Measurements from ENCODE around the gene TRPC1.

TRPC1 gene

DNA sequence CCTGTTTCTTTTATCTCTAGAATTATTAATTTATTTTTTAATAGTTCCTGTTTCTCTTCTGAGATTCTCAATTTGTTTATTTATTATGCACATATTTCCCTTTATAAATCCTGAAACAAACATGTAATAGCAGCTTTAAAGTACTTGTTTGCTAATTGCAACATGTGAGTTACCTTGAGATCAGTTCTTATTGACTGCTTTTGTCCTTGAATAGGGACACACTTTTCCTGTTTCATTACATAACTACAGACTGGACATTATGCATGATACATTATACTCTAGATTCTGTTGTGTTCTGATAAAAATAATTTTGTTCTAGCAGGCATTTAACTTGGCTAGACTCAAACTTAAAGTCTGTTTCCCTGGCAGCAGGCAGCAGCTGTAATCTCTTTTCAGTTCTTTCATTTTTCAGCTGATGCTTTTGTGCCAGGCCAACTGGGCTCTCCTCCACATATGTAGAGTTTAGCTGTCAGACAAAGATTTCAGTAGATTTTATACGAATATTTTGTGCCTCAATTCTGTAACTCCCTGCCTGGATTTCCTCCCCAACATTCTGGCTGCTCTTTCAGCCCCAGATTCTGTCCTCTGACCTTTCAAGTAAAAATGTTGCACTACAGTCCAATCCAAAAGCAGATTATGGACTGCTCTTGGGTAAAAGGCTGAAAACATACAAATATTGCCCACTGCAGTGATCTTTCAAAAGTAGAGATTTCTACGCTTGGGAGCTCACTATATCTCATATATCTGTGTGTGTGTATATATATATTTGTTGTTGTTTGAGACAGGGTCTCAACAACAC is 123.1 kb downstream of the TRPC1 start:
- DNase-seq = no peak

DNA sequence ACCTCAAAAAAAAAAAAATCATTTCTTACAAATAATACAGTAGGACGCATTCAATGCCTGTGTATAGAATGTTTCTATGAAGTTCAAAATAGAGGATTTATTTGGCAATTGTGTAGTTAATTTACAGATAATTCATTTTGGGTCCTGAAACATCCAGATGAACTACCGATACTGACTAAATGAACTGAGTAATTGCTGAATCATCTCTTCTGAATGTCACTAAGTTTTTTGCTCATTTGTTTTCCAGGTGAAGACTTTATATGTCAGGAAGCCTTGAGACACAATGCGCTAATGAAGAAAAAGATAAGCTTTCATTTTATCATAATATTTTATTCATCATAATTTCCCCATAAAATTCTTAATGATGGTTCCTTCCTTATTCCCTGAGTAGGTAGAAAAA is 125.3 kb downstream of the TRPC1 start:
- no peak for DNase-seq

DNA sequence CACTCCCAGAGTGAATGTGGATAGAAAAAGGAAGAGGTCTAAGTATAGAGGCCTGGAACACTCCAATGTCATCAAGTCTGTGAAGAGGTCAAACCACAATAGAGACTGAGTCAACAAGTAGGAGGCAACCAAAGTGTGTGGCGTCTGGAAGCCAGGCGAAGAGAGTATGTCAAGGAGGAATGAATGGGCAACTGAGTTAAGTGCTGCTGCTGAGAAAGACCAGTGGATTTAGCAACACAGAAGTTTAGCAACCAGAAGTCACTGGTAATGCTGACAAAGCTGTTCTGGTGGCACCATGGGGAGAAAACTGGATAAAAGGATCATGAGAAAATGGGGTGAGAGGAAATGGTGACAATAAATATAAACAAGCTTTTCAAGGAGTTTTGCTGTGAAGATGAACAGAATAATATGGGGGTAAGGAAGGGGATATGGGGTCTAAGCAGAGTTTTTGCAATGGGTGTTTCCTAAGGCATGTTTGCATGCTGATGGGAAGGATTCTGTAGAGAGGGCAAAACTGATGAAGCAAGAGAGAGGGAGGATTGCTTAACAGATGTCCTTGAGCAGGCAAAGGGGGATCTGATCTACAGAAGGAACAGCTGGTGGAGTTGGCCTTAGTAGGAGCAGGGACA is 126.7 kb downstream of the TRPC1 start:
- peak; percentile 60 for DNase-seq

DNA sequence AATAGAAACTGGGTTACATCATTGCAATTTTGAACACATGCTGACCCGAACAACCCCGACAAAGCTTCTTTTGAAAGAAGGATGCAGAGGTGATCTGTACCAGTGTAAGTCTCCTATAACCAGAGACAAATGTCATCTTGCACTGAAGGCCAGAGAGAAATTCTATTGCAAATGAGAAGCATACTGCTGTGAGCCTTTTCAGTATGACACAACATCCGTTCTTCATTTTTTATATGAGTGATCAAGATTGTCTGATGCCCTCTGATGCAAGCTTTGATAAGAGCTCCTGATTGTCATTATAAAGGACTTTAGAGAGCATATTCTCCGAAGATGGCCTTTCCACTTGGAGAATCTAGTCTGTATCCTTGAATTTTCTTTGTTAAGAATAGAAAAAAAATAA is 128.2 kb downstream of the TRPC1 start:
- no peak for DNase-seq

DNA sequence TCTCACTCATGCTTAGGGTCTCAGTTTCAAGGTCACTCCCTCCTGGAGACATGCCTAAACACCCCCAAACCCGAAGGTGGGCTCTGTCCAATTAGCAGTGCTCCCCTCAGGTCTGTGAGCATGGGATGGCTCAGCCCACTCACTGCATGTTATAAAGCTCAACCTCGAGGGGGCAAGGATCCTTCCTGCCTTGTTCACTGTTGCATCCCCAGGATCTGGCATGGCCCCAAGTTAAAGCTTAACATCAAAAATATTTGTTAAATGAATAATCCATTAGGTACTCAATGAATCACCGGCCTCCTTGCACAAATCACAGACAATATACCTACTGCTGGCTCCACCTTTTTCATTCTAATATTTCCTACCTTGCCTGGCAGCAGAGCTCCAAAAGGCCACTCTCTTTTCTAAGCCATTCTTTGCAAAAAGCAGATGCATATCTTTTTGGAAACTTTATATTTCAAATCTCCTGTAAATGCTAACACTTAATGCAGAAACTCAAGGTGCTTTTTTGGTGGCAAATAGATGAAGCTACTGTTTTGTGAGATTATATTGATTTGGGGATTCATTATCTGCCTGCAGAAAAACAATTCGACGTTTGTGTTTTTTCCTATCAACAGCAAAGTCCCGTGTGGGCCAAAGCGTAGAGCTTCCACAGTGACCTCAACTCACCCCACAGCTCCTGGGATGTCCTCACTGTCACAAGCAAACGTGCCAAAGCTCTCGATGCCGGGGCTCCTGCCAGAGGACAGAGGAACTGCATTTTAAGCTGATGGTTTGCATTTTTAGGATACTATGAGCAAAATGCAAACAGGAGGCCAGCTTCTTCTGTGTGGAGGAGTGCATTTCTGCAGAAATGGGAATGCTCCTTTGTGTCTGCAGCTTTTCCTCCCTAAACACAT is 129.7 kb downstream of the TRPC1 start:
- peak; percentile 25 for DNase-seq

DNA sequence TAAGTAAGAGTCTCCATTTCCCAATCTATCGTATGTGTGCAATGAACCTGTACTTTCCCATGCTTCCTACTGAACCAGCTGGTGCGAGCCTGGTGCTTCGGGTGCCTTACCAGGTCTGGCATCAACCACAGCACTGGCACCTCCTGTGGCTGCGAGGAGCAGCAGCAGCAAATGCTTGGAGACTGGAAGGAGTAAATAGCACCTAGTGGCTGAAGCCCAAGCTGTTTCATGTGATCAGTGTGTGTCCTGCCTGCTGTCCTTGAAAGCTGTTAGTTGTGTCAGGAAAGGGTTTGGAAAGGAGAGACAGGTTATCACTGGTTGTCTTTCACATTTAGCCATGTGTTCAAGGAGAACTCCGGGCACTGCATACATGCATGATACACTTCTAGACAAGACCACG is 133.2 kb downstream of the TRPC1 start:
- peak; percentile 80 for DNase-seq

All from NCI-H446 treated with DMSO at 0.1 percent for 48 hours (cell line).